SK-N-SH (cell line): Measurements from ENCODE around the gene TPM4. TPM values are rescaled to one million over a fixed set of nuclear protein-coding genes. Genes with fewer than 3 reads are reported as not detected.

ENCODE experiments used
- CTCF ChIA-PET: fragments of 300-600, 350-600 bp; formaldehyde crosslinking; extraction: SDS; loops from one replicate; lab custom pipeline; 2021; lab: Yijun Ruan, JAX
- POLR2A ChIA-PET: fragments of 350-600 bp; sonication (Branson Sonifier 250); formaldehyde crosslinking; extraction: SDS; loops from one replicate; lab custom pipeline; 2020; ENCODE audit warnings: antibody characterized with exemption, inconsistent platforms; lab: Yijun Ruan, JAX
- DNase-seq: peaks from one replicate; pipeline ENCODE4 v3.0.0; 2012
- H2AFZ ChIP-seq: fragments of 200-600 bp; sonication (generic); 2 replicates; pipeline ENCODE4 v1.8.1; 2016; ENCODE audit warnings: antibody characterized with exemption, mild to moderate bottlenecking, low read depth
- H3F3A ChIP-seq: fragments of 200-600 bp; sonication (generic); replicated peaks from 2 replicates; pipeline ENCODE3; 2016; ENCODE audit warnings: antibody characterized with exemption, mild to moderate bottlenecking; ENCODE audit not compliant: insufficient read depth
- H3K27ac ChIP-seq, 2 experiments: fragments of 200-500 bp in 1 of 2; fragments of 200-600 bp in 1 of 2; sonication (Bioruptor generic) in 1 of 2; sonication (generic), shearing (Covaris generic) in 1 of 2; 2 replicates each; pipeline versions ENCODE4 v1.5.1 to v1.6.1; 2014 to 2016; ENCODE audit warnings: low read depth in 2 of 2, inconsistent platforms in 1 of 2, low read length in 1 of 2, mild to moderate bottlenecking in 1 of 2, mixed read lengths in 1 of 2
- H3K27me3 ChIP-seq: fragments of 200-600 bp; sonication (generic), shearing (Covaris generic); 2 replicates; pipeline ENCODE4 v1.6.1; 2016; ENCODE audit warnings: mixed run types; ENCODE audit not compliant: insufficient read depth
- H3K36me3 ChIP-seq, 2 experiments: fragments of 200-500 bp in 1 of 2; fragments of 200-600 bp in 1 of 2; sonication (Bioruptor generic) in 1 of 2; sonication (generic) in 1 of 2; replicated peaks in 1 of 2; 2 replicates each; pipeline versions ENCODE3 to v1.5.1; 2014 to 2016; ENCODE audit warnings: low read length in 1 of 2, mild to moderate bottlenecking in 1 of 2; ENCODE audit not compliant: insufficient read depth in 2 of 2, control insufficient read depth in 1 of 2
- H3K4me1 ChIP-seq, 2 experiments: fragments of 200-500 bp in 1 of 2; fragments of 200-600 bp in 1 of 2; sonication (Bioruptor generic) in 1 of 2; sonication (generic), shearing (Covaris generic) in 1 of 2; 2 replicates each; pipeline versions ENCODE4 v1.5.1 to v1.6.1; 2014 to 2016; ENCODE audit warnings: low read depth in 1 of 2, low read length in 1 of 2, mixed run types in 1 of 2; ENCODE audit not compliant: insufficient read depth in 2 of 2, control insufficient read depth in 1 of 2
- H3K4me2 ChIP-seq: fragments of 200-600 bp; sonication (generic), shearing (Covaris generic); 2 replicates; pipeline ENCODE4 v1.6.1; 2017; ENCODE audit warnings: mixed run types
- H3K4me3 ChIP-seq, 2 experiments: fragments of 200-500 bp in 1 of 2; fragments of 200-600 bp in 1 of 2; sonication (Bioruptor generic) in 1 of 2; sonication (generic), shearing (Covaris generic) in 1 of 2; 2 replicates each; pipeline versions ENCODE4 v1.5.1 to v1.8.1; 2014 to 2016; ENCODE audit warnings: low read depth in 2 of 2, inconsistent platforms in 1 of 2, low read length in 1 of 2, mild to moderate bottlenecking in 1 of 2, mixed read lengths in 1 of 2, moderate library complexity in 1 of 2
- H3K79me2 ChIP-seq: fragments of 200-600 bp; sonication (generic); 2 replicates; pipeline ENCODE4 v1.8.1; 2017; ENCODE audit warnings: mild to moderate bottlenecking; ENCODE audit not compliant: insufficient read depth
- H3K9ac ChIP-seq: fragments of 200-600 bp; sonication (generic); 2 replicates; pipeline ENCODE4 v1.6.1; 2017; ENCODE audit warnings: mixed run types
- H3K9me2 ChIP-seq: fragments of 200-600 bp; sonication (generic); 2 replicates; pipeline ENCODE4 v1.6.1; 2017; ENCODE audit warnings: mixed run types
- H3K9me3 ChIP-seq: fragments of 200-600 bp; sonication (generic); 2 replicates; pipeline ENCODE4 v1.6.1; 2017; ENCODE audit warnings: mixed run types, mild to moderate bottlenecking, moderate library complexity
- H4K20me1 ChIP-seq: fragments of 200-600 bp; sonication (generic); 2 replicates; pipeline ENCODE4 v1.6.1; 2017; ENCODE audit warnings: mild to moderate bottlenecking, mixed run types; ENCODE audit not compliant: insufficient read depth
- CHD2 ChIP-seq: fragments of 150-350 bp; IDR thresholded peaks from 2 replicates; pipeline ENCODE4 v1.6.1; 2018; ENCODE audit warnings: low read length; ENCODE audit not compliant: partially characterized antibody
- ELF1 ChIP-seq: IDR thresholded peaks from 2 replicates; pipeline ENCODE4 v1.4.0; 2012
- EP300 ChIP-seq, 2 experiments: IDR thresholded peaks; 2 replicates each; pipeline versions ENCODE4 v1.4.0 to v1.6.1; 2012; ENCODE audit warnings: borderline replicate concordance in 1 of 2, low read depth in 1 of 2, low read length in 1 of 2
- EZH2phosphoT487 ChIP-seq: fragments of 200-600 bp; sonication (generic); IDR thresholded peaks from 2 replicates; pipeline ENCODE4 v1.6.1; 2017; ENCODE audit warnings: low read depth, mixed run types, mild to moderate bottlenecking, antibody characterized with exemption, moderate library complexity, borderline replicate concordance
- FOSL2 ChIP-seq: IDR thresholded peaks from 2 replicates; pipeline ENCODE4 v1.4.0; 2012; ENCODE audit warnings: low read depth, mild to moderate bottlenecking, moderate library complexity, borderline replicate concordance
- FOXJ3 ChIP-seq: sonication (generic); formaldehyde crosslinking; IDR thresholded peaks from 2 replicates; pipeline ENCODE4 v1.5.1; 2020; ENCODE audit warnings: mild to moderate bottlenecking, missing genetic modification reagents
- FOXM1 ChIP-seq: IDR thresholded peaks from 2 replicates; pipeline ENCODE4 v1.4.0; 2012; ENCODE audit warnings: low read depth, mild to moderate bottlenecking
- GABPA ChIP-seq: IDR thresholded peaks from 2 replicates; pipeline ENCODE4 v1.4.0; 2012; ENCODE audit warnings: low read depth, mild to moderate bottlenecking
- JUND ChIP-seq: IDR thresholded peaks from 2 replicates; pipeline ENCODE4 v1.4.0; 2012
- MEF2A ChIP-seq: IDR thresholded peaks from 2 replicates; pipeline ENCODE4 v1.4.0; 2012; ENCODE audit warnings: low read depth, borderline replicate concordance
- MXI1 ChIP-seq: IDR thresholded peaks from 2 replicates; pipeline ENCODE4 v1.6.1; 2012; ENCODE audit warnings: mild to moderate bottlenecking, low read depth, low read length, improper control_type of control experiment
- NFIC ChIP-seq: IDR thresholded peaks from 2 replicates; pipeline ENCODE4 v1.4.0; 2012; ENCODE audit warnings: borderline replicate concordance
- SMC3 ChIP-seq: IDR thresholded peaks from 2 replicates; pipeline ENCODE4 v1.6.1; 2012; ENCODE audit warnings: low read depth, low read length, improper control_type of control experiment
- TAF1 ChIP-seq: IDR thresholded peaks from 2 replicates; pipeline ENCODE4 v1.6.1; 2012; ENCODE audit warnings: low read depth, mild to moderate bottlenecking, low read length, moderate library complexity, borderline replicate concordance
- TCF12 ChIP-seq: IDR thresholded peaks from 2 replicates; pipeline ENCODE4 v1.4.0; 2012
- WGBS: methylation state at CpG from one replicate; pipeline ENCODE4 v1.1.6; 2017; ENCODE audit warnings: low lambda C conversion rate; 5-methylcytosine and 5-hydroxymethylcytosine counted together
- polyA plus RNA-seq, 3 experiments: library from polyadenylated mRNA; depleted of rRNA; stranded (reverse); fragments of >200 nt; gene quantifications; 2 replicates each; pipeline ENCODE4 v1.2.3, GENCODE V29; 2012
- TF ChIP-seq, protein P1 (sequence below): IDR thresholded peaks from 2 replicates; pipeline ENCODE4 v1.4.0; 2012; ENCODE audit warnings: low read depth, borderline replicate concordance
- TF ChIP-seq, protein P2 (sequence below): fragments of 200-600 bp; sonication (generic); IDR thresholded peaks from 2 replicates; pipeline ENCODE4 v1.6.1; 2017; ENCODE audit warnings: antibody characterized with exemption, mild to moderate bottlenecking, moderate library complexity
- TF ChIP-seq, protein P3 (sequence below): IDR thresholded peaks from 2 replicates; pipeline ENCODE4 v1.4.0; 2012; ENCODE audit warnings: low read depth, borderline replicate concordance
- TF ChIP-seq, protein P4 (sequence below): fragments of 150-350 bp; IDR thresholded peaks from 2 replicates; pipeline ENCODE4 v1.6.1; 2016; ENCODE audit warnings: mild to moderate bottlenecking, low read depth, low read length

The TPM4 gene
- polyA plus RNA-seq, 1 of the 3 experiments (the other 2 are of a cell fraction): 440 TPM

DNA sequence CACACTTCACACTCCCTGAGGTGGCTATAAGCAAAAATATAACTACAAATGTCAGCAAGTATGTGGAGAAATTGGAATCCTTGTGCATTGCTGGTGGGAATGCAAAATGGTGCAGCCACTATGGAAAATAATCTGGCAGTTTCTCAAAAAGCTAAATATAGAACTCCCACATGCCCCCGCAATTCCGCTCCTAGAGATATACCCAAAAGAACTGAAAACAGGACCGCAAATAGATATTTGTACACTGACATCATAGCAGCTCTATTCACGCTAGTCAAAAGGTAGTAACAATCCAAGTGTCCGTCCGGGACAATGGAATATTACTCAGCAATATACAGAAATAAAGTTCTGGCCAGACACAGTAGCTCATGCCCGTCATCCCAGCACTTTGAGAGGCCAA, 31.5 kb upstream of the TPM4 start:
- no peak overlapping the region for H3K4me3 ChIP-seq
- H3K36me3 ChIP-seq: no peaks in the 10 kb centered on the region
- no peaks in the 10 kb centered on the region for H4K20me1 ChIP-seq
- H2AFZ ChIP-seq: no peak overlapping the region
- H3K9me3 ChIP-seq: no peaks in the 10 kb centered on the region
- DNase-seq: no peak
- CTCF ChIA-PET: interaction anchor here (1.0 to 4.9 kb wide), 4 partner anchors 9 to 141 kb away, joined by 3 to 22 read pairs (median 4); partner anchors contain the start of gene FAM32A
- H3K4me2 ChIP-seq: no peak overlapping the region
- no peaks in the 10 kb centered on the region for H3K79me2 ChIP-seq
- no peak overlapping the region for H3K27ac ChIP-seq
- POLR2A ChIA-PET: no interaction called here
- 31% methylated on average over 7 of the region's 7 CpGs for WGBS
- H3K9me2 ChIP-seq: no peaks in the 10 kb centered on the region
- H3F3A ChIP-seq: no peaks in the 10 kb centered on the region
- H3K9ac ChIP-seq: no peak overlapping the region
- no peaks in the 10 kb centered on the region; a peak in 1 of 4 replicates for H3K4me1 ChIP-seq
- TF ChIP-seq, protein P1, sequence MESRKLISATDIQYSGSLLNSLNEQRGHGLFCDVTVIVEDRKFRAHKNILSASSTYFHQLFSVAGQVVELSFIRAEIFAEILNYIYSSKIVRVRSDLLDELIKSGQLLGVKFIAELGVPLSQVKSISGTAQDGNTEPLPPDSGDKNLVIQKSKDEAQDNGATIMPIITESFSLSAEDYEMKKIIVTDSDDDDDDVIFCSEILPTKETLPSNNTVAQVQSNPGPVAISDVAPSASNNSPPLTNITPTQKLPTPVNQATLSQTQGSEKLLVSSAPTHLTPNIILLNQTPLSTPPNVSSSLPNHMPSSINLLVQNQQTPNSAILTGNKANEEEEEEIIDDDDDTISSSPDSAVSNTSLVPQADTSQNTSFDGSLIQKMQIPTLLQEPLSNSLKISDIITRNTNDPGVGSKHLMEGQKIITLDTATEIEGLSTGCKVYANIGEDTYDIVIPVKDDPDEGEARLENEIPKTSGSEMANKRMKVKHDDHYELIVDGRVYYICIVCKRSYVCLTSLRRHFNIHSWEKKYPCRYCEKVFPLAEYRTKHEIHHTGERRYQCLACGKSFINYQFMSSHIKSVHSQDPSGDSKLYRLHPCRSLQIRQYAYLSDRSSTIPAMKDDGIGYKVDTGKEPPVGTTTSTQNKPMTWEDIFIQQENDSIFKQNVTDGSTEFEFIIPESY: no peak
- TF ChIP-seq NFIC: no peak
- H3K27me3 ChIP-seq: peaks cover 14% of the 10 kb centered on the region; the same call in 1 of the 2 replicates

DNA sequence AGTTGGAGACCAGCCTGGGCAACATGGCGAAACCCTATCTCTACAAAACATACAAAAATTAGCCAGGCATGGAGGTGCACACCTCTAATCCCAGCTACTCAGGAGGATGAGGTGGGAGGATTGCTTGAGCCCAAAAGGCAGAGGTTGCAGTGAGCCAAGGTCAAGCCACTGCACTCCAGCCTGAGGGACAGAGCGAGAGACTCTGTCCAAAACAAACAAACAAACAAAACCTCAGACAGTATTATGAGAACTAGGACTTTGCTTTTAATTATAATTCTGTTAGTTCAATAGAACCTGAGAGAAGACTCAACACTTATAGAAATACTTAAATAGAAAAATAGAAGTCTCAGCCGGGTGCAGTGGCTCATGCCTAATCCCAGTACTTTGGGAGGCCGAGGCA, 31.1 kb upstream of the TPM4 start:
- H3K4me3 ChIP-seq: no peak overlapping the region
- no peak overlapping the region for H3K4me2 ChIP-seq
- ChIA-PET CTCF (interaction anchor here (1.0 to 4.9 kb wide), 4 partner anchors 17 to 141 kb away, joined by 3 to 22 read pairs (median 4); partner anchors contain the start of gene FAM32A), POLR2A (no interaction called here)
- no peaks in the 10 kb centered on the region for H3K9me2 ChIP-seq
- no peak overlapping the region for H3K27ac ChIP-seq
- H3K9ac ChIP-seq: no peak overlapping the region
- no peaks in the 10 kb centered on the region for H3F3A ChIP-seq
- H3K36me3 ChIP-seq: no peaks in the 10 kb centered on the region
- no peaks in the 10 kb centered on the region for H4K20me1 ChIP-seq
- H3K4me1 ChIP-seq: no peaks in the 10 kb centered on the region; a peak in 1 of 4 replicates
- H3K27me3 ChIP-seq: peaks cover 17% of the 10 kb centered on the region; the same call in 1 of the 2 replicates
- no peak for DNase-seq
- no peak overlapping the region for H2AFZ ChIP-seq
- 31% methylated on average over 4 of the region's 4 CpGs for WGBS
- H3K9me3 ChIP-seq: no peaks in the 10 kb centered on the region
- H3K79me2 ChIP-seq: no peaks in the 10 kb centered on the region
- no peak for TF ChIP-seq GABPA
- no peak for TF ChIP-seq CHD2
- TF ChIP-seq, protein P2, sequence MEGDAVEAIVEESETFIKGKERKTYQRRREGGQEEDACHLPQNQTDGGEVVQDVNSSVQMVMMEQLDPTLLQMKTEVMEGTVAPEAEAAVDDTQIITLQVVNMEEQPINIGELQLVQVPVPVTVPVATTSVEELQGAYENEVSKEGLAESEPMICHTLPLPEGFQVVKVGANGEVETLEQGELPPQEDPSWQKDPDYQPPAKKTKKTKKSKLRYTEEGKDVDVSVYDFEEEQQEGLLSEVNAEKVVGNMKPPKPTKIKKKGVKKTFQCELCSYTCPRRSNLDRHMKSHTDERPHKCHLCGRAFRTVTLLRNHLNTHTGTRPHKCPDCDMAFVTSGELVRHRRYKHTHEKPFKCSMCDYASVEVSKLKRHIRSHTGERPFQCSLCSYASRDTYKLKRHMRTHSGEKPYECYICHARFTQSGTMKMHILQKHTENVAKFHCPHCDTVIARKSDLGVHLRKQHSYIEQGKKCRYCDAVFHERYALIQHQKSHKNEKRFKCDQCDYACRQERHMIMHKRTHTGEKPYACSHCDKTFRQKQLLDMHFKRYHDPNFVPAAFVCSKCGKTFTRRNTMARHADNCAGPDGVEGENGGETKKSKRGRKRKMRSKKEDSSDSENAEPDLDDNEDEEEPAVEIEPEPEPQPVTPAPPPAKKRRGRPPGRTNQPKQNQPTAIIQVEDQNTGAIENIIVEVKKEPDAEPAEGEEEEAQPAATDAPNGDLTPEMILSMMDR: no peak
- no peak for TF ChIP-seq EZH2phosphoT487
- TF ChIP-seq SMC3: no peak
- TF ChIP-seq FOXJ3 (CRISPR knock-in tag): no peak
- TF ChIP-seq, protein P3, sequence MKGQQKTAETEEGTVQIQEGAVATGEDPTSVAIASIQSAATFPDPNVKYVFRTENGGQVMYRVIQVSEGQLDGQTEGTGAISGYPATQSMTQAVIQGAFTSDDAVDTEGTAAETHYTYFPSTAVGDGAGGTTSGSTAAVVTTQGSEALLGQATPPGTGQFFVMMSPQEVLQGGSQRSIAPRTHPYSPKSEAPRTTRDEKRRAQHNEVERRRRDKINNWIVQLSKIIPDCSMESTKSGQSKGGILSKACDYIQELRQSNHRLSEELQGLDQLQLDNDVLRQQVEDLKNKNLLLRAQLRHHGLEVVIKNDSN: no peak
- TF ChIP-seq MXI1: no peak
- TF ChIP-seq, protein P4, sequence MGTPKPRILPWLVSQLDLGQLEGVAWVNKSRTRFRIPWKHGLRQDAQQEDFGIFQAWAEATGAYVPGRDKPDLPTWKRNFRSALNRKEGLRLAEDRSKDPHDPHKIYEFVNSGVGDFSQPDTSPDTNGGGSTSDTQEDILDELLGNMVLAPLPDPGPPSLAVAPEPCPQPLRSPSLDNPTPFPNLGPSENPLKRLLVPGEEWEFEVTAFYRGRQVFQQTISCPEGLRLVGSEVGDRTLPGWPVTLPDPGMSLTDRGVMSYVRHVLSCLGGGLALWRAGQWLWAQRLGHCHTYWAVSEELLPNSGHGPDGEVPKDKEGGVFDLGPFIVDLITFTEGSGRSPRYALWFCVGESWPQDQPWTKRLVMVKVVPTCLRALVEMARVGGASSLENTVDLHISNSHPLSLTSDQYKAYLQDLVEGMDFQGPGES: no peak
- TF ChIP-seq MEF2A: no peak
- TF ChIP-seq FOSL2: no peak
- TF ChIP-seq, protein P1: no peak
- TF ChIP-seq EP300 (IDR thresholded peaks at IDR 0.05; ENCODE audit: borderline replicate concordance in 1 of 2, low read depth in 1 of 2, low read length in 1 of 2): no peak
- TF ChIP-seq FOXM1: no peak
- no peak for TF ChIP-seq JUND
- no peak for TF ChIP-seq TAF1
- no peak for TF ChIP-seq TCF12
- TF ChIP-seq ELF1: no peak
